Neutrophil (primary cell): Measurements from ENCODE around the gene STAB1.
"Not testable (repeated sequence)": the region's sequence is repeated elsewhere in the genome, so short reads cannot be mapped to it uniquely, and the experiment has no call there.

ENCODE experiments used
- H3K27ac ChIP-seq: fragments of 200-600 bp; sonication (generic); 2 replicates; pipeline ENCODE4 v1.5.1; 2016; ENCODE audit warnings: mild to moderate bottlenecking, moderate library complexity
- H3K27me3 ChIP-seq: fragments of 200-600 bp; sonication (generic); 2 replicates; pipeline ENCODE4 v1.6.0; 2016; ENCODE audit warnings: mild to moderate bottlenecking
- H3K36me3 ChIP-seq: fragments of 200-600 bp; sonication (generic); 2 replicates; pipeline ENCODE4 v1.5.1; 2017
- H3K4me1 ChIP-seq, 2 experiments: fragments of 200-600 bp in 1 of 2; sonication (generic) in 1 of 2; 1 replicate in 1 of 2; 2 replicates in 1 of 2; pipeline versions ENCODE4 v1.5.1 to v1.6.1; 2013 to 2016; ENCODE audit warnings: low read depth in 1 of 2, low read length in 1 of 2, mild to moderate bottlenecking in 1 of 2, moderate library complexity in 1 of 2; ENCODE audit not compliant: control insufficient read depth in 1 of 2, insufficient read depth in 1 of 2
- H3K4me3 ChIP-seq, 2 experiments: fragments of 200-600 bp in 1 of 2; sonication (generic) in 1 of 2; 1 replicate in 1 of 2; 2 replicates in 1 of 2; pipeline ENCODE4 v1.5.1; 2013 to 2016; ENCODE audit warnings: low read depth in 1 of 2, low read length in 1 of 2, mild to moderate bottlenecking in 1 of 2, moderate library complexity in 1 of 2
- H3K9me3 ChIP-seq: fragments of 200-600 bp; sonication (generic); 2 replicates; pipeline ENCODE4 v1.5.1; 2016
- TF ChIP-seq, protein P1 (sequence below): fragments of 200-600 bp; sonication (generic); IDR thresholded peaks from 2 replicates; pipeline ENCODE4 v1.5.1; 2016; ENCODE audit warnings: antibody characterized with exemption

The STAB1 gene

DNA sequence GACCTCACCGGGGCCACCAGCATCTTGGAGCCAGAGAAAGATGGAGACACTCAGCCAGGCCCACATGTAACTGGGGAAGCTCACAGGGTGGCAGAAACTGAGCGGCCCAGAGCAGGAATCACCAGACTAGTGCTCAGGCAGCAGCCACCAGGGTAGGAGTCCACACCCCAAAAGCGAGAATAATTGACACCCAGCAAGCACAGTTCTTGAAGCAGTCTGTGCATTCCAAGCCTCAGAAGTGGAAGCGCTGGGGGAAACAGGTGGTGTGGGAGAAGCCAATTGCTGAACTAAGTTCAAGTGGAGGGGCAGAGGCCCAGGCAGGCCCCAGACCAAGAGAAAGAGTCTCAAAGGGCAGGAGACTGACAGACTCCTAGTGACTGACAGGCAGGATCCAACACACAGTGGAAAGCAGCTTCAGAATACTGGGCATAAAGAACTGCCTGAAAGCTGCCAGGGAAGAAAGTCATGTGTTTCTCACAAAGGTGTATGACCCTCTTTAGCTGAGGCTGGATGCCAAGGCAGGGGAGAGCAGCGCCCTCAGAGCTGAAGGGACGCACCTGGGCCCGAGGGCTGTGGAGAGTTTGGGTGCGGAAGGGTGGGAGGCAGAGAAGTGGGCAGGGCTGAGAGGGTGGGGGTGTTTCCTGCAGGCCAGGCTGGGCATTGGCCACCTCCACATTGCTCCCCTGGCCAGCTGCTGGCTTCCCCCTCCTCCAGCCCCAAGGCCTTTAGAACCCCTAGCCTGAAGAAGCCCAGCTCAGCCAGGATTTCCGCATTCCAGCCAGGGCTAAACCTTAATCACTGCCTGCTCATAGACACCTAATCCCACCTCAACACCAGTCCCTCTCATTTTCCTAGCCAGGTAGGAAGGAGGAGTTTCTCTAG lies 30.8 kb downstream of the STAB1 start:
- no peaks in the 10 kb centered on the region for H3K36me3 ChIP-seq
- H3K27me3 ChIP-seq, result peaks cover 8% of the 10 kb centered on the region
- TF ChIP-seq, protein P1, sequence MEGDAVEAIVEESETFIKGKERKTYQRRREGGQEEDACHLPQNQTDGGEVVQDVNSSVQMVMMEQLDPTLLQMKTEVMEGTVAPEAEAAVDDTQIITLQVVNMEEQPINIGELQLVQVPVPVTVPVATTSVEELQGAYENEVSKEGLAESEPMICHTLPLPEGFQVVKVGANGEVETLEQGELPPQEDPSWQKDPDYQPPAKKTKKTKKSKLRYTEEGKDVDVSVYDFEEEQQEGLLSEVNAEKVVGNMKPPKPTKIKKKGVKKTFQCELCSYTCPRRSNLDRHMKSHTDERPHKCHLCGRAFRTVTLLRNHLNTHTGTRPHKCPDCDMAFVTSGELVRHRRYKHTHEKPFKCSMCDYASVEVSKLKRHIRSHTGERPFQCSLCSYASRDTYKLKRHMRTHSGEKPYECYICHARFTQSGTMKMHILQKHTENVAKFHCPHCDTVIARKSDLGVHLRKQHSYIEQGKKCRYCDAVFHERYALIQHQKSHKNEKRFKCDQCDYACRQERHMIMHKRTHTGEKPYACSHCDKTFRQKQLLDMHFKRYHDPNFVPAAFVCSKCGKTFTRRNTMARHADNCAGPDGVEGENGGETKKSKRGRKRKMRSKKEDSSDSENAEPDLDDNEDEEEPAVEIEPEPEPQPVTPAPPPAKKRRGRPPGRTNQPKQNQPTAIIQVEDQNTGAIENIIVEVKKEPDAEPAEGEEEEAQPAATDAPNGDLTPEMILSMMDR, result no peak
- H3K4me1 ChIP-seq, result no peaks in the 10 kb centered on the region
- no peak overlapping the region for H3K4me3 ChIP-seq
- no peak overlapping the region for H3K27ac ChIP-seq
- H3K9me3 ChIP-seq, result no peaks in the 10 kb centered on the region

DNA sequence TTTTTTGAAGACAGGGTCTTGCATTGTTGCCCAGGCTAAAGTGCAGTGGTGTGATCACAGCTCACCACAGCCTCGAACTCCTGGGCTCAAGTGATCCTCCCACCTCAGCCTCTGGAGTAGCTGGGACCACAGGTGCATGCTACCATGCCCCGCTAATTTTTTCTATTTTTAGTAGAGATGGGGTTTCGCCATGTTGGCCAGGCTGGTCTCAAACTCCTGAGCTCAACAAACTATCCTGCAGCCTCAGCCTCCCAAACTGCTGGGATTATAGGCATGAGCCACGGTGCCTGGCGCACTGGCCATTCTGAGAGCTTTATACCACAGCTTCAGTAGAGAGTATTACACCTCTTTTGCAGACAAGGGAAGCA lies 31.5 kb downstream of the STAB1 start:
- H3K27ac ChIP-seq, result not testable (repeated sequence)

DNA sequence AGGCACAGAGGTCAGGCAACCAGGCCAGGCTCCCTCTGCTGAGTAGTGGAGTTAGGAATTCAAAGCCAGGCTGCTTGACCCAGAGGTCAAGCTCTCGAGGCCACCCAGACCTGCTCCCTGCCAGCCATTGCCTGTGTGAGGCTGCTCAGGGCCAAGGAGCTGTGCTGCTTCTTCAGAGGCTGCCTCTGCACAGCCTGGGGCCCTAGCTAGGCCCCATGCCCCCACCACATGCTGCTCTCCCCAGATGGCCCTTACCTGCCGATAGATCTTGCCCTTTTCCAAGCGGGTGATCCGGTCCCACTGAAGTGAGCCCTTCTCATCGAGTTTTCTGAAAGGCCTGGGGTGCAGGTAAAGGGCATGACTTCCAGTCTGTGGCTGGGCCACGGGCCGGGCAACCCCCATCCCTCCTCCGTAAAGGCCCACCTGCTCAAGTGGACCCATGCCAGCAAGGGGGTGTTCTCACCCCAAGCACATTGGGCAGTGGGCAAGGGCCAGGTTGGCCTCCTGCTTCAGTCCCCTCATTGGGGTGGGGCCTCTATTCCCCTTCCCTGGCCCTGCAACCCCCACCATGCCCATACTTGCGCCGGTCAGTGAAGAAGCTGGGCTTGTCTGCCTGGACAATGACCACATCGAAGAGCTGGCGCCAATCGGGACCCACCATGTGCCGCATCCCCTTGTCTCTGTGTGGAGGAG lies 32.0 kb downstream of the STAB1 start:
- TF ChIP-seq, protein P1, result no peak
- Histone ChIP-seq H3K4me1 (no peaks in the 10 kb centered on the region), H3K9me3 (no peaks in the 10 kb centered on the region), H3K4me3 (no peak overlapping the region), H3K27me3 (peaks cover 21% of the 10 kb centered on the region), H3K36me3 (no peaks in the 10 kb centered on the region), H3K27ac (no peak overlapping the region)

More for the DNA sequence above, 31.5 kb downstream of the STAB1 start:
- H3K4me1 ChIP-seq, H3K36me3 ChIP-seq, H3K9me3 ChIP-seq, H3K4me3 ChIP-seq: not testable (repeated sequence)
- peaks cover 15% of the 10 kb centered on the region for H3K27me3 ChIP-seq

DNA sequence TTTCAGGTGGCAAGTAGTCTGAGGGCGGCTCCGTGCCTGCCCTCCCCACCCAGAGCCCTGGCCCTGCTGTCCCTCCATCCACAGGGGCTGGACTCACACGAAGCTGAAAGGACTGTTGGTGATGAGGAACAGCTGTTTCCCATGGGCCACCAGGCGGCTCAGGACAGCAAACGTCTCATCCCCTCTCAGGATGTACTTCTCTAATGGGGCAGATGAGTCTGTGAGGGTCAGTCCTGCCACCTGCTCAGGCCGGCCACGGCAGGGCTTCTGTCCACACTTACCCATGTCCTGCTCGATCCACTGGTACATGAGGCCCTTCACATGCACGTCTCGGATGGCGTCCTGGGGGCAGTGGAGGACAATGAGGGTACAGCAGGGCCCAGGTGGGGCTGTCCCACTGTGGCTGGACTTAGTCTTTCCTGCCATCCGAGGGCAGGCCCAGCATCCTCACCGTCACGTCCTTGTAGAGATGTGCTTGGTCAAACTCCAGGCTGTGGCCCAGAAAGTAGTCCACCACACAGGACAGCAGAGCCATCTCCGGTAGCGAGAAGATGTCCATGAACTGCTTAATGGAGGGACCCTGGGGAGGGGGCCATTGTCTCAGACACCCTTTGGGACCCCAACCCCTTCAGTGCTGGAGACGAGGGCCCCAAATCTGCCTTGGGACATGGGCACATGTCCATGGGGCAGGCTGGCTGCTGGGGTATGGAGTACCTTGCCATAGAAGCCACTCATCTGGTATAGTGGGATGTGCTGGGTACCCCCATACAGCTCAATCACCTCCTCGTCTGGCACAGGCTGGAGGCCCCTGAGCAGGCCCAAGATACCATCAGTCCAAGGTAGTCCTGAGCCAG lies 32.8 kb downstream of the STAB1 start:
- Histone ChIP-seq H3K4me3 (no peak overlapping the region), H3K9me3 (no peaks in the 10 kb centered on the region), H3K27ac (no peak overlapping the region), H3K4me1 (peaks cover 0 to 3% of the 10 kb centered on the region in 2 experiments), H3K27me3 (peaks cover 28% of the 10 kb centered on the region), H3K36me3 (no peaks in the 10 kb centered on the region)
- TF ChIP-seq, protein P1, result no peak

DNA sequence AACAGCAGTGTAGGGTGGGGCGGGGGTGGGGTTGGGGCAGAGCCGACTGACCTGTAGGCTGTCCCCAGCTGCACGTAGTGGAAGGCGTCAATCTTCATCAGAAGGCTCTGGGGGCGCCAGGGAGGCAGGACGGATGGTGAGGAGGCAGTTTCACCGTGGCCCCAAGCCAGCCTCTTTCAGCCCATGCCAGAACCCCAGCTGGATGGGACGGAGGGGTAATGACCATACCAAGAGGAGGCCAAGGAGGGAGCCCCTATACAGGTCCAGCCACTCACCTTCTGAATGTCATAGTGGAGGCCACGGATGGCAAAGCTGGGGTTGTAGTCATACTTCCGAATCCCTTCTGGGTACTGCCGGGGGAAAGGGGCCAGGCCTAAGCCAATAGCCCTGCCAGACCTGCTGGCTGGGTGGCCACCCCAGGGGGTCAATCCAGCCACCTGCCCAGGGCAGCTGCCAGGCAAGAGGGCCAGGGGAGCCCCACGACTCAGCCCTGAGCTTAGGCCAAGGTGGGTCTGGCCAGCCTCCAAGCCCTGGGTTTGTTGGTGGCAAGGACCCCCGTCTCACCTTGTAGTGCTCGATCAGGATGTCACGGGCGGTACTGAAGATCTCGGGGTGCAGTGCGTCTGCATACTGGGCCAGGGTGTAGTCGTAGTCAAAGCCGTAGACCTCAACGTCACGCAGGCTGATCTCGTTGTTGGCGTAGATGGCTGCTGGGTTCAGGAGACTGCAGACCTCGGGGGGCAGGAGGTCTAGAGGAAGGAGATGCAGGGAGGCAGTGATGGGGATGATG lies 33.6 kb downstream of the STAB1 start:
- TF ChIP-seq, protein P1, result no peak
- H3K36me3 ChIP-seq, result no peaks in the 10 kb centered on the region
- H3K4me1 ChIP-seq, result peaks cover 0 to 8% of the 10 kb centered on the region in 2 experiments
- H3K9me3 ChIP-seq, result no peaks in the 10 kb centered on the region
- H3K27me3 ChIP-seq, result peaks cover 35% of the 10 kb centered on the region
- no peak overlapping the region for H3K4me3 ChIP-seq
- no peak overlapping the region for H3K27ac ChIP-seq
